Central memory CD4-positive, alpha-beta T cell (primary cell): Measurements from ENCODE around the gene UNC79.

Experiments
- DNase-seq: peaks from one replicate; pipeline ENCODE4 v3.0.0; 2022

UNC79 gene

GRCh38 chr14:93712079-93712837 lies 281.5 kb downstream of the UNC79 start:
- DNase-seq: no peak

- no peak for DNase-seq
Measured at GRCh38 chr14:93712838-93713724, 282.3 kb downstream of the UNC79 start.

- no peak for DNase-seq
Measured at GRCh38 chr14:93713726-93714405, 283.1 kb downstream of the UNC79 start.

- DNase-seq: no peak
Measured at GRCh38 chr14:93714605-93715004, 283.9 kb downstream of the UNC79 start.

- no peak for DNase-seq
Measured at GRCh38 chr14:93715279-93715927, 284.7 kb downstream of the UNC79 start.

GRCh38 chr14:93716002-93716745 lies 285.4 kb downstream of the UNC79 start:
- DNase-seq: no peak

GRCh38 chr14:93716746-93717667 lies 286.3 kb downstream of the UNC79 start:
- DNase-seq: no peak

GRCh38 chr14:93717668-93718320 lies 287.1 kb downstream of the UNC79 start:
- DNase-seq: no peak

GRCh38 chr14:93719256-93719655 lies 288.5 kb downstream of the UNC79 start:
- no peak for DNase-seq

- no peak for DNase-seq
Measured at GRCh38 chr14:93720076-93720815, 289.5 kb downstream of the UNC79 start.

- DNase-seq: no peak
Measured at GRCh38 chr14:93720981-93721483, 290.3 kb downstream of the UNC79 start.

- DNase-seq: no peak
Measured at GRCh38 chr14:93723001-93723400, 292.3 kb downstream of the UNC79 start.

GRCh38 chr14:93725002-93725582 lies 294.4 kb downstream of the UNC79 start:
- DNase-seq: no peak

- no peak for DNase-seq
Measured at GRCh38 chr14:93725993-93726392, 295.3 kb downstream of the UNC79 start.

GRCh38 chr14:93727039-93727740 lies 296.5 kb downstream of the UNC79 start:
- DNase-seq: no peak

- no peak for DNase-seq
Measured at GRCh38 chr14:93727917-93728650, 297.3 kb downstream of the UNC79 start.

- no peak for DNase-seq
Measured at GRCh38 chr14:93728651-93729016, 297.9 kb downstream of the UNC79 start.

GRCh38 chr14:93729993-93730392 lies 299.3 kb downstream of the UNC79 start:
- DNase-seq: no peak
